GM19468 (cell line): ENCODE results near the gene DND1.
A peak's percentile ranks its signal among the peaks of the same experiment; 100 is the strongest.
"Not testable (repeated sequence)": the region's sequence is repeated elsewhere in the genome, so short reads cannot be mapped to it uniquely, and the experiment has no call there.

Experiments
- ATAC-seq: cut with Tn5 transposase; IDR thresholded peaks from one replicate; pipeline ENCODE4 v1.9.1; 2021; ENCODE audit warnings: mild to moderate bottlenecking, moderate library complexity, moderate number of reproducible peaks; ENCODE audit not compliant: unreplicated experiment; ENCODE audit errors: extremely low read depth

DND1 gene

DNA sequence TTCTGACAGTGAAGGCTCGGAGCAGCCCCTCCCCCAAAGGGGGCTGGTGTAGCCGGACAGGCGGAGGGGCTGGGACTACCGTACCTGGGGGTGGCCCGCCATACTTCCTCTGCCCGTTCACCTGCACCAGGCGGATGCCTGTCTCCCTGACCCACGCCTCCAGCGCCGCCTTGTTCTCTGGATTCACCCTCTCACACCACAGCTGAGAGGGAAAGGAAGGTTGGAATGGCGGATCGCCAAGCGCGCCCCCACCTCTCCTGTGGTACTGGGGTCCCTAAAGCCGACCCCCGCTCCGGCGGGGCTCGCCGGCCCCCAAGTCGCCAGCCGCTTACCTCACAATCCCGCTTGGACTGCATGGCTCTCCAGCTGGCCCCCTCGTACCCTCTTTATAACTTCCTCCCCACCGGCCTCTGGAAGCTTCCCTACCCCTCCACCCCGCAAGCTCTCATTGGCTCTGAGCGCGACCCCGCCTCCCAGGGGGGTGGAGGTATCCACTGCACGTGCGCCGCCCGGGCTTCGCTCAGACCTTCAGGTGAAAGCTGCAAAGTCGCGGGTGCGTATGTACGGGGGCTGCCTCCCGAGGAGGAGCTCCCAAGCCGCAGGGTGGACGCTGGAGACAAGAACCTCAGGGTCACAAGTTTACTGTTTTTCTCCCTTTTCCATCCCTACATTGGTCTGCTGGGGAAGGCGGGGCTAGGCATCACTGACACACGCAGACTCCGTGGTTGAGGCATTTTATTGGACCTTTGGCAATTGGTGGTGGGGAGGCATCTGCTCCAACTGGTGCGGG lies at the start of gene DND1:
DND1 (minus strand) TSS at position 390 of the 790 bp plus-strand sequence; CDS start at position 356, 34 bp downstream.
- no peak for ATAC-seq

DNA sequence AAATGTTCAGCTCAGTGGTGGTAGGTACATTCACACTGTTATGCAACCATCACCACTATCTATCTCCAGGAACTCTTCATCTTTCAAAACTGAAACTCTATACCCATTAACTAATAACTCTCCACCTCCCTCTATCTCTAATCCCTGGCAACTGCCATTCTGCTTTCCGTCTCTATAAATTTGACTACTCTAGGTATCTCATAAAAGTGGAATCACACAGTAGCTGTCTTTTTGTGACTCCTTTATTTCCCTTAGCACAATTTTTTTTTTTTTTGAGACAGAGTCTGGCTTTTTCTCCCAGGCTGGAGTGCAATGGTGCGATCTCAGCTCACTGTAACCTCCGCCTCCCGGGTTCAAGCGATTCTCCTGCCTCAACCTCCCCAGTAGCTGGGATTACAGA lies 48.0 kb upstream of the DND1 start:
- ATAC-seq = not testable (repeated sequence)

DNA sequence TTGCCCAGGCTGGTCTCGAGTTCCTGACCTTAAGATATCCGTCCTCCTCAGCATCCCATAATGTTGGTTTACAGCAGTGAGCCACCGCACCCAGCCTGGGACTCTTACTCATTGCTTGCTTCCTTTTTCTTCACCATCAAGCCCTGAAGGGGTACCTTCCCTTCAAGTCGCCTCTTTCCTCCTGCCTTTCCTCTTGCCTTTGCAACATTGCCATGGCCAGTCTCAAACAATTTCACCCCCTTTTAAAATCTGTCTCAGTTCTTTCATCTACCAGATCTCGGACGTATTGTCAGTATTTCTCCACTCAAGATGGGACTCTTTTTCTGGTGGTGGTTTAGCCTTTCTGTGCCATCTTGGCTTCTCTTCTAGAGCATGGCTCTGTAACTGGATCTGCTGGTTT lies 47.4 kb upstream of the DND1 start:
- not testable (repeated sequence) for ATAC-seq

DNA sequence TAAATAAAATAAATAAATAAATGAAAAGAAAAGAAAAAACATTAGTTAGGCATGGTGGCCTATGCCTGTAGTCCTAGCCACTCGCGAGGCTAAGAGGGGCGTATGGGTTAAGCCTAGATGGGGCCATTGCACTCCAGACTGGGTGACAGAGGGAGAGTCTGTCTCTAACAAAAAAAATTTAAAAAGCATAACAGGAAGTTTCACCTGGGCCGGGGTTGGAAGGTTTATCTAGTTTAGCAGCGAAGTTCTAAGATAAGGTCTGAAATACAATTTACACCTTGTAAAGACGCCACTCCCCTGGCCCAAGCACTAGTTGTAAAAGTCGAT lies 44.9 kb upstream of the DND1 start:
- no peak for ATAC-seq

DNA sequence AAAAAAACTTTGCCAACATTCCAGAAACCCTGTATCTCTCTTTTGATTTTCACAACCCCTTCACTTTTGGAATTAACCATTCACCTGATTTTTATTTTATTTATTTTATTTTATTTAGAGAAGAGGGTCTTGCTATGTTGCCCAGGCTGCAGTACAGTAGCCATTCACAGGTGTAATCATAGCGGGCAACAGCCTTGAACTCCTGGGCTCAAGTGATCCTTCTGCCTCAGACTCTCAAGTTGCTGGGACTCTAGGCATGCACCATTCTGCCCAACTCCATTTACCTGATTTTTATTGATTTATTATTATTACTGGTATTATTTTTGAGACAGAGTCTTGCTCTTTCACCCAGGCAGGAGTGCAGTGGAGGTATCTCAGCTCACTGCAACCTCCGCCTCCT lies 42.9 kb upstream of the DND1 start:
- ATAC-seq = not testable (repeated sequence)

DNA sequence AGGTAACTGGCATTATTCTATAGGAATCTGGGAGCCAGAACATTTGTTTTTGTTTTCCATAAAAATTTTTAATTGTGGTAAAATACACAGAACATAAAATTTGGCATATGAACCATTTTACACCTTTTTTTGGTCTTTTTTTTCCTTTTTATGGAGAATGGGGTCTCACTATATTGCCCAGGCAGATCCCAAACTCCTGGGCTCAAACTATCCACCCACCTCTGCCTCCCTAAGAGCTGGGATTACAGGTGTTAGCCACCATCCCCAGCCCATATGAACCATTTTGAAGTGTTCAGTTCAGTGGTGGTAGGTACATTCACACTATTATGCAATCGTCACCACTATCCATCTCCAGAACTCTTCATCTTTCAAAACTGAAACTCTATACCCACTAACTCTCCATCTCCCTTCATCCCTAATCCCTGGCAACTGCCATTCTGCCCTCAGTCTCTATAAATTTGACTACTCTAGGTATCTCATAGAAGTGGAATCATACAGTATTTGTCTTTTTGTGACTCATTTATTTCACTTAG lies 40.3 kb upstream of the DND1 start:
- no peak for ATAC-seq

DNA sequence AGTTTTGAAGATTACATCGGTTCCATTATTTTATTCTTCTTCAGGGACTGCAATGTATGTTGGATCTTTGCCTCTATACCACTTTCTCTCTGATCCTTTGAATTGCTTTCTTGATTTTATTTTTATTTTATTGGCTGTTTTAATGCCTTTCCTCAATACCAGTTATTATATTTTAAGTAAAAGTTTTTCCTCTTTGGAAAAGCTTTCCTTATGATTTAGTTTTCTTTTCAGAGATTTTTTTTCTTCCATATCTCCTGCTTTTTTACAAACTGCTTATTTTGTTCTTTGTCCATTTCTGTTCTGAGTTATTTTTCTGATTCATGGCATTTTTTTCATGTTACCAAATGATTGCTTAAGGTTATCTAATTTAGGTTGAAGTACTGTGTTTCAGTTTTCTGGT lies 38.4 kb upstream of the DND1 start:
- ATAC-seq = no peak

DNA sequence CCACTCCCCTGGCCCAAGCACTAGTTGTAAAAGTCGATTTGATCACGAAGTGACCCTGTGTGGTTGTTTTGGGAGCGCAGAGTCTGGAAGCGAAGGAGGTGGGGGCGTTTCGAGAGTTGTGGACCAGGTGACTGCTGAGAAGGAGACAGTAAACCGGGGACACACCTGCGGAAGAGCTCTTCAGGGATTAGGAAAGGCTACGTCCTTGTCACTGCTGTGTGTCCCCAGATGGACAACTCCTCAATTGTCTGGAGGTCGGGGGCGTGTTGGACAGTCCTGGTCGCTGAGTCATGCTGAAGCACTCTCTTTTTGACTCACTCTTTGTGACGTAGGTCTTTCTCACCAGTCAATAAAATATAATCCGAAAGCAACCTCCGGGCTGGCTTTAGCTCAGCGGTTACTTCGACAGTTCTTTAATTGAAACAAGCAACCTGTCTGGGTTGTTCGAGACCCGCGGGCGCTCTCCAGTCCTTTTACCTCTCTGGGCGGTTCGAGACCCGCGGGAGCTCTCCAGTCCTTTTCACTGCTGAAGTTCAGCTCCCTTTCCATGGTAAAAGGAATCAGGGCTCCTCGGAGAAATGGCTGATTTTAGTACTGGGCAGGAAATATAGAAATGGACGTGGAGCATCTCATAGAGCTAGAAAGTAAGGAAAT lies 37.6 kb upstream of the DND1 start:
- peak; percentile 93 for ATAC-seq

DNA sequence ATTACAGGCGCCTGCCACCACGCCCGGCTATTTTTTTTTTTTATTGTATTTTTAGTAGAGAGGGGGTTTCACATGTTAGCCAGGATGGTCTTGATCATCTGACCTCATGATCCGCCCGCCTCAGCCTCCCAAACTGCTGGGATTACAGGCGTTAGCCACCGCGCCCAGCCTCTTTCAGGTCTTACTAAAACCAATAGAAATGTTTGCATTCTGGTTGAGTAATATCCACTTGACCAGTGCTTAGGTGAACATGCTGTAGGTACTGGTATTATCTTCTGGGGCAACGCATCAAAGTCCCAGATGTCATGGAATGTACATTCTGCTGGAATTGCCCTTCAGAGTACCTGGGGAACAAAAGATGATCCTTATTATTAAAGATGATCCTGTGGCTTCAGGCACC lies 35.4 kb upstream of the DND1 start:
- ATAC-seq = not testable (repeated sequence)

DNA sequence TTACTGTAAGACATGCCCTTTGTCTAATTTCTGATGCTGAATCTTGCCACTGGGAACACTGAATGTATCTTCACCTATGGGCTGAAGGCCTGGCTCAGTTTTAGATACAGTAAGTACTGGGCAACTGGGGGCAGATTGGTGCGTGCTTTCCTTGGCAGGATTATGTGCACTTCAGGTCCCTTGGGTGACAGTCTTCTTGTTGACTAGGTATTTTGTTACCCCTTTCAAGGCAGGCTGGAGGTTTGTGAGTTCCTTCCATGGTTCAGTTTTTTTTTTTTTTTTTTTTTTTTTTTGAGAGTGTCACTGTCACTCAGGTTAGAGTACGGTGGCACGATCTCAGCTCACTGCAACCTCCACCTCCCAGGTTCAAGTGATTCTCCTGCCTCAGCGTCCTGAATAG lies 34.4 kb upstream of the DND1 start:
- ATAC-seq = no peak

DNA sequence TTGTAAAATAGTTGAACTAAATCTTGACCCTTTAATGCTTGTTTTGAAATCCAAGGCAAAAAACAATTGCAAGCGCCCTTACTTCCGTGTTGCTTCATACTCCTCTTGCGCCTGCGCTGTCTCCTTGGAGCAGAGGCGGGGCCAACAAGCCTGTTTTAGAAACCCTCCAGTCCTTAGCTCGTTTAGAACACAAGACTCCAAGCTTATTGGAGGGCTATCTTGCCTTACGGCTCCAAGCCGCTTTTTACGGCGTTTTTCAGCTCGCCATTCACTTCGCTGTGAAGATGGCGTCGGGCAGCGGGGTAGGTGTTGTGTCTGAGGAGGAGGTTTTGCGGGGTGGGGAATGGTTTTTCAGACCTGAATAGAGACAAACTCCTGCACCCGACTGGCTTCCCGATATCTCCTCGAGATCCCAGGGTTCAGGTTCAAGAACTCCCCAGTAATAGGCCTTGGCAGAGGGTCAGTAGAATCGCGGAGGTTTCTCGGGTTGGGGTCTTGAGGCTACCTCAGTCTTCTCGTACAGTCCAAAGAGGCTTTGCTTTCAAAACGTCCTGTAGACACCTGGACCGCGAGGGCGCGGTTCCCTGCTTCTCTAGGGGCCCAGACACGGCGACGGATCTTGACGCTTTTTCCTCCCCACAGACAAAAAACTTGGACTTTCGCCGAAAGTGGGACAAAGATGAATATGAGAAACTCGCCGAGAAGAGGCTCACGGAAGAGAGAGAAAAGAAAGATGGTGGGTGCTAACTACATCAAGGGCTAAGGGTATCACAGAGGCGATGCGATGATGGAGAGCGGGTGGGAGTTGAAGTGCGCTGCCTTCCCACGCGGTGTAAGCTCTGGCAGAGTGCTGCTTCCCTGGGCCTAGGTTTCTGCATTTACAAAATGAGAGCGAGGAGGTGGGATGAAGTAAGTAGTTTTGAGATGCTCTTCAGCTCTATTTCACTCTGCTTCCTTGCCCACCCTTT lies 27.1 kb upstream of the DND1 start, which contains the start of gene ZMAT2:
ZMAT2 (plus strand) TSS at position 271 of the 968 bp plus-strand sequence; CDS start at position 285, 14 bp downstream.
- ATAC-seq = peak; percentile 88

DNA sequence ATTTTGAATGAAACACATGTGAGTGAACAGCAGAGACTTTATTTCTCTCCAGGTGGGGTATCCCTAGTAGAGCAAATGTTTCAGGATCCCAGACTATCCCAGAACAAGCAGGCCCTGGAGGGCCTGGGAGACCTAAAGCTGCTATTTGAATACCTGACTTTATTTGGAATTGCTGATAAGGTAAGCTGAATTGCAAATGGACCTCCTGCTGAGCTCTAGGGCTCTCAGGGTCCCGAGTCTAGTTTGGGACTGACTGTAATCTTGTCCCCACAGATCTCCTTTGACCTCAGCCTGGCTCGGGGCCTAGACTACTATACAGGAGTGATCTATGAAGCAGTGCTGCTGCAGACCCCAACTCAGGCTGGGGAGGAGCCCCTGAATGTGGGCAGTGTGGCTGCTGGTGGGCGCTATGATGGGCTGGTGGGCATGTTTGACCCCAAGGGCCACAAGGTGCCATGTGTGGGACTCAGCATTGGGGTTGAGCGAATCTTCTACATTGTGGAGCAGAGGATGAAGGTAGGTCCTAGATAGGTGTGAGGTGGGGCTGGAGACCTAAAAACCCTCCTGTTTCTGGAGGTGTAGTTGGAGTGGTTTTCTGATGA lies 23.6 kb upstream of the DND1 start:
- ATAC-seq = no peak

DNA sequence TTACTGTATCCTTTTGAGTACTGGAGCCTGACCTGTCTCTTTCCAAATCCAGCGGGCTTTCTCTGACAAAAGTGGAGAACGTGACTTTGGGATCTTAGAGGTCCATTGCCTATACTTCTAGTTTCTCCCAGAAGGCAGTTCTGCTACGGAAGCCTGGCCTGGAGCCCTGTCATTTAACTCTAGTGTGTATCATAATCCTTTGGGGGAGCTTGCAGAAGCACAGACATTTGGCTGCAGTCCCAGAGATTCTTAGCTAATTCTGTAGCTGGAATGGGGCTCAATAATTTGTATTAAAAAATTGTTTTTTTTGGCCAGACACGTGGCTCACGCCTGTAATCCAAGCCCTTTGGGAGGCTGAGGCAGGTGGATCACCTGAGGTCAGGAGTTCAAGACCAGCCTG lies 20.9 kb upstream of the DND1 start:
- ATAC-seq = no peak

DNA sequence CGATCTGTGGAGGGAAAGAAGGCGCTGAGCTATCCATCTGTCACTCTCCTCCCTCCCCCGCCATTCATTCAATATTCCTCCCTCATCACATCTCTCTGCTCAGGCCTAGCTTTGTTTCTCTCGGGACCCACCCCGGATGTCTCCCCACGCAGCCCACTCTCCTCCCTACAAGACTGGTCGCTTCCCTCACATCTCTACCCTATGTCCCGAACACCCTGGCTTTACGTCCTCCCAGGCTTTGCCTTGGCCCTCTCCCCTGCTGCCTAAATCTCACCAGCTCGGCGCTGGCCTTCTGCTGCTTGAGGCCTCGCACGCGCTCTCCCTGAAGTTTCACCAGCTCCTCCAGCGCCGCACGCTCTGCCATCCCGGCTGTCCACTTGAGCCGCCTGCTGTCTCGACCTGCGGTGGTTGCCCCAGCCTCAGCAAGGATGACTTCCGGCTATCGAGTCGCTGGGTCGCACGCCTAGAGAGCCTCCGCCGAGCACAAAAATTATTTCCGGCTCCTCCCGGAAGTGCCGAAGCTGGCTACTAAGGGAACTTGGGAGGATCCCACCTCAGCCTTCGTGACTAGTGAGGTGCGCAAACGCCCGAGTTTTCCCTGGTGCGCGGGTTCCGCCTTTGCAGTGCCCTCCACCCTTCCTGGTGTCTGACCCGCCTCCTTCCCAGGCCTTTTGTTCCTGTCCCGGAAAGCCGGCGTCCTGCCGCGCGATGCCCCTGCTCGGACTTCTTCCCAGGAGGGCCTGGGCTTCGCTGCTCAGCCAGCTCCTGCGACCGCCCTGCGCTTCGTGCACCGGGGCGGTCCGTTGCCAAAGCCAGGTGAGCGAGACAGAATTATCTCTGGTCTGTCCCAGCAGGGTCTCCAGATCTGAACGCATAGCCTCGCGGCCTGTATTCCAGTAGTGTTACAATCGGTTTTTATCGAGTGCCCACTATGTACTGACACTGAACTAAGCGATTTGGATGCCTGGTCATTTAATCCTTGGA lies 17.9 kb upstream of the DND1 start, which contains the start of the genes HARS1 and HARS2:
HARS1 (minus strand) TSS at position 430 of the 984 bp plus-strand sequence; CDS start at position 364, 66 bp downstream.
HARS2 (plus strand) TSS at position 515 of the 984 bp plus-strand sequence; CDS start at position 709, 194 bp downstream.
- peak; percentile 80 for ATAC-seq

DNA sequence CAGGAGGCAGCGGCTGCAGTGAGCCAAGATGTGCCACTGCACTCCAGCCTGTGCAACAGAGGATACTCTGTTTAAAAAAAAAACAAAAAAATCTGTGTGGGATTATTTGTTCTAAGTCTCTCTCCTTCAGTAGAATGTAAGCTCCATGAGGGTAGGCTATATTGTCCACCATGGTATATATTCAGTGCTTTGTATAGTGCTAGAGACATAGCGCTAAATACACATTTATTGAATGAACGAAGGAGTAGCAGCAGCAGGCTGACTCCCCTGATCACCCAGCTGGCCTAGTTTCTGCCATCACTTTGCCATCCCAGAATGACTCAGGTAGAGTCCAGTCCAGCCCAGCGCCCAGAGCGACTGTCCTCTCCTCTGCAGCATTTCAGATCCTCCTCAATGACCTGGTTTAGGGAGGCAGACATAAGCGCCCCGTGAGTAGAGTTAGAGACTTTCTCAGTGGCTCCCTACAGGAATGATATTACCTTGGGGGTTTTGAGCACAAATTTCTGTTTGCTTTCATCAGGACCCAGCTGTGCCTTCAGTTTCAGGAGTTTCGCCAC lies 17.1 kb upstream of the DND1 start:
- ATAC-seq = no peak

DNA sequence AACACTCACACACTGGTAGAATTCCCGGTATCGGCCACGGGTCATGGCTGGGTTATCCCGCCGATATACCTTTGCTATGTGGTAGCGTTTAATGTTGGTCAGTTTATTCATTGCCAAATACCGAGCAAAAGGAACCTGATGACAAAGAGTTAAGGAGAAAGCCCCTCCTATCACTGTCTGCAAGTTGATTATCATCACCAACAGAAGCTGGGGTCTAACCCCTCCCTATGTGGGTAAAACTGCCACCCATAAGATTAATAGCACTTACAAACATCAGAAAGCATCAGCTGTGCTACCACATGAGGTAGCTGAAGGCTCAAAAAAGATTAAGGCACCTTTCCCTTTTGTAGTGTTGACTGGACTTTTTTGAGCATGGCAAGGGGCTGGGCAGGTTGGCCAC lies 5.6 kb upstream of the DND1 start:
- no peak for ATAC-seq

DNA sequence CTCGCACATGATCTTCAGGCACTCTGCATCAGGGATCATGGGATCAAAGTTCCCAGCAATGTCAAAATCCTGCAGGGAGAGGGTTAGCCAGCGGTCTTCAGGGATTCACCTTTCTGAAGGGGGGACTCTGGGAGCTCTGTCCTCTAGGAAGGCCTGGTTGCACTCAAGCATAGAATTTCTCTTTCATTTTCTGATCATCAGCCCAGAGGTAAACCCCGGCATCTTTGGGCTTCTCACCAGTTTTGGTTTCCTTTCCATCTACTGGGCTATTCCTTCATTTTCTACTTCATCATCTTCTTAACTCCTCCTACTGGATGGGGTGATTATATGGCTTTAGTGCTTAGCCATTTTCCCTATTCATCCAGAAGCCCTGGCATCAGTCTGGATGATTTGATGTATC lies 4.6 kb upstream of the DND1 start:
- peak; percentile 56 for ATAC-seq

DNA sequence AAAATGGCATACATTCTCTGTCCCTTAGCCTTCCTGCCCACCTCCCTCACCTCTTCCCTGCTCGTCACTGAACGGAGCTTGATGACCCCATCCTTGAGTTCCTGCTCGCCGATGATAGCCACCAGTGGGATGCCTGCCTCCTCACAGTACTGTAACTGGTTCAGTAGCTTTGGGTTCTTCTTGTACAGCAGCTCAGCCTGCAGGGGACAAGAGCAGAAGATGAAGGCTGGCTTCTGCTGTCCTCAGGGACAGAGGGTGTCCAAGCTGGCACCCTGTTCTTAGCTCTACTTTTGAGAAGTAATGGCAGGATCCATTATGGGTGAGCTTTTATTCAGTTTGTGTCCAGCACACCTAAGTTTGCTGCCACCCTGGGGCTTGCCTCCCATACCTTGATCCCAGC lies 1.3 kb upstream of the DND1 start:
- no peak for ATAC-seq
